ENCODE data around the gene CD109. TPM values are rescaled to one million over a fixed set of nuclear protein-coding genes. Genes with fewer than 3 reads are reported as not detected.
"Not testable (repeated sequence)": the region's sequence is repeated elsewhere in the genome, so short reads cannot be mapped to it uniquely, and the experiment has no call there.

The CD109 gene
- total RNA-seq, 2 donors from 2014 or later: 10.4 to 21.5 TPM

- no peaks in the 10 kb centered on the region for H3K9me3 Mint-ChIP-seq
- no peak overlapping the region for H3K4me3 Mint-ChIP-seq
- ATAC-seq (replicated peaks): peak; percentile 72
- H3K36me3 Mint-ChIP-seq (ENCODE audit: low read depth): no peaks in the 10 kb centered on the region
- H3K4me1 Mint-ChIP-seq: no peaks in the 10 kb centered on the region
- H3K27me3 Mint-ChIP-seq: no peaks in the 10 kb centered on the region
- H3K27ac Mint-ChIP-seq: no peak overlapping the region
Measured at GRCh38 chr6:73803562-73804241, 107.7 kb downstream of the CD109 start.

- not testable (repeated sequence) for H3K9me3 Mint-ChIP-seq; H3K4me3 Mint-ChIP-seq; H3K27me3 Mint-ChIP-seq; H3K4me1 Mint-ChIP-seq; H3K27ac Mint-ChIP-seq; ATAC-seq (replicated peaks); H3K36me3 Mint-ChIP-seq (ENCODE audit: low read depth)
Measured at GRCh38 chr6:73805221-73805620, 109.2 kb downstream of the CD109 start.

- H3K36me3 Mint-ChIP-seq (ENCODE audit: low read depth); H3K27me3 Mint-ChIP-seq; H3K4me3 Mint-ChIP-seq; H3K9me3 Mint-ChIP-seq; H3K27ac Mint-ChIP-seq; H3K4me1 Mint-ChIP-seq; ATAC-seq (replicated peaks): not testable (repeated sequence)
Measured at GRCh38 chr6:73805982-73806381, 110.0 kb downstream of the CD109 start.

GRCh38 chr6:73811706-73812105 is 115.7 kb downstream of the CD109 start:
- H3K4me1 Mint-ChIP-seq: no peaks in the 10 kb centered on the region
- no peak overlapping the region for H3K27ac Mint-ChIP-seq
- H3K27me3 Mint-ChIP-seq: no peaks in the 10 kb centered on the region
- no peak overlapping the region for H3K4me3 Mint-ChIP-seq
- ATAC-seq (replicated peaks): no peak
- no peaks in the 10 kb centered on the region for H3K9me3 Mint-ChIP-seq
- peaks cover 7% of the 10 kb centered on the region for H3K36me3 Mint-ChIP-seq (ENCODE audit: low read depth)

GRCh38 chr6:73817253-73817652 is 121.2 kb downstream of the CD109 start:
- H3K36me3 Mint-ChIP-seq (ENCODE audit: low read depth): no peaks in the 10 kb centered on the region
- no peak overlapping the region for H3K27ac Mint-ChIP-seq
- no peak overlapping the region for H3K4me3 Mint-ChIP-seq
- ATAC-seq (replicated peaks): no peak
- no peaks in the 10 kb centered on the region for H3K27me3 Mint-ChIP-seq
- H3K9me3 Mint-ChIP-seq: no peaks in the 10 kb centered on the region
- no peaks in the 10 kb centered on the region for H3K4me1 Mint-ChIP-seq

GRCh38 chr6:73823046-73823735 is 127.2 kb downstream of the CD109 start:
- no peak for ATAC-seq (replicated peaks)
- no peaks in the 10 kb centered on the region for H3K9me3 Mint-ChIP-seq
- no peak overlapping the region for H3K4me3 Mint-ChIP-seq
- H3K36me3 Mint-ChIP-seq (ENCODE audit: low read depth): no peaks in the 10 kb centered on the region
- no peaks in the 10 kb centered on the region for H3K27me3 Mint-ChIP-seq
- H3K4me1 Mint-ChIP-seq: no peaks in the 10 kb centered on the region
- H3K27ac Mint-ChIP-seq: no peak overlapping the region

- no peaks in the 10 kb centered on the region for H3K36me3 Mint-ChIP-seq (ENCODE audit: low read depth)
- no peaks in the 10 kb centered on the region for H3K27me3 Mint-ChIP-seq
- no peaks in the 10 kb centered on the region for H3K4me1 Mint-ChIP-seq
- no peak for ATAC-seq (replicated peaks)
- no peak overlapping the region for H3K27ac Mint-ChIP-seq
- no peaks in the 10 kb centered on the region for H3K9me3 Mint-ChIP-seq
- no peak overlapping the region for H3K4me3 Mint-ChIP-seq
Measured at GRCh38 chr6:73823832-73824231, 127.8 kb downstream of the CD109 start.

- Mint-ChIP-seq H3K4me3 (no peak overlapping the region), H3K27ac (no peak overlapping the region), H3K9me3 (no peaks in the 10 kb centered on the region), H3K36me3 (ENCODE audit: low read depth) (no peaks in the 10 kb centered on the region), H3K27me3 (no peaks in the 10 kb centered on the region), H3K4me1 (no peaks in the 10 kb centered on the region)
- no peak for ATAC-seq (replicated peaks)
Measured at GRCh38 chr6:73826571-73826970, 130.6 kb downstream of the CD109 start.

- no peak for ATAC-seq (replicated peaks)
- H3K27ac Mint-ChIP-seq: no peak overlapping the region
- H3K4me3 Mint-ChIP-seq: no peak overlapping the region
- H3K27me3 Mint-ChIP-seq: no peaks in the 10 kb centered on the region
- H3K36me3 Mint-ChIP-seq (ENCODE audit: low read depth): no peaks in the 10 kb centered on the region
- H3K4me1 Mint-ChIP-seq: no peaks in the 10 kb centered on the region
- H3K9me3 Mint-ChIP-seq: no peaks in the 10 kb centered on the region
Measured at GRCh38 chr6:73830119-73830518, 134.1 kb downstream of the CD109 start.

- Mint-ChIP-seq H3K36me3 (ENCODE audit: low read depth) (no peaks in the 10 kb centered on the region), H3K27ac (no peak overlapping the region), H3K4me3 (no peak overlapping the region), H3K9me3 (no peaks in the 10 kb centered on the region), H3K4me1 (no peaks in the 10 kb centered on the region), H3K27me3 (no peaks in the 10 kb centered on the region)
- no peak for ATAC-seq (replicated peaks)
Measured at GRCh38 chr6:73832313-73832712, 136.3 kb downstream of the CD109 start.

GRCh38 chr6:73844696-73845095 is 148.7 kb downstream of the CD109 start:
- H3K27ac Mint-ChIP-seq; H3K36me3 Mint-ChIP-seq (ENCODE audit: low read depth); H3K4me3 Mint-ChIP-seq; ATAC-seq (replicated peaks); H3K9me3 Mint-ChIP-seq; H3K27me3 Mint-ChIP-seq; H3K4me1 Mint-ChIP-seq: not testable (repeated sequence)

- not testable (repeated sequence) for H3K27me3 Mint-ChIP-seq; H3K27ac Mint-ChIP-seq; H3K4me1 Mint-ChIP-seq; ATAC-seq (replicated peaks); H3K36me3 Mint-ChIP-seq (ENCODE audit: low read depth); H3K9me3 Mint-ChIP-seq; H3K4me3 Mint-ChIP-seq
Measured at GRCh38 chr6:73851048-73851447, 155.0 kb downstream of the CD109 start.

GRCh38 chr6:73854998-73855718 is 159.2 kb downstream of the CD109 start:
- no peak overlapping the region for H3K27ac Mint-ChIP-seq
- no peak overlapping the region for H3K4me3 Mint-ChIP-seq
- no peak for ATAC-seq (replicated peaks)
- no peaks in the 10 kb centered on the region for H3K27me3 Mint-ChIP-seq
- H3K9me3 Mint-ChIP-seq: no peaks in the 10 kb centered on the region
- H3K36me3 Mint-ChIP-seq (ENCODE audit: low read depth): no peaks in the 10 kb centered on the region
- peaks cover 5% of the 10 kb centered on the region for H3K4me1 Mint-ChIP-seq

GRCh38 chr6:73857341-73857890 is 161.4 kb downstream of the CD109 start:
- no peak overlapping the region for H3K27ac Mint-ChIP-seq
- peaks cover 5% of the 10 kb centered on the region for H3K4me1 Mint-ChIP-seq
- no peaks in the 10 kb centered on the region for H3K9me3 Mint-ChIP-seq
- no peaks in the 10 kb centered on the region for H3K36me3 Mint-ChIP-seq (ENCODE audit: low read depth)
- ATAC-seq (replicated peaks): no peak
- no peak overlapping the region for H3K4me3 Mint-ChIP-seq
- peaks cover 3% of the 10 kb centered on the region for H3K27me3 Mint-ChIP-seq

GRCh38 chr6:73858376-73858775 is 162.4 kb downstream of the CD109 start:
- Mint-ChIP-seq H3K4me3 (no peak overlapping the region), H3K36me3 (ENCODE audit: low read depth) (no peaks in the 10 kb centered on the region), H3K4me1 (peaks cover 5% of the 10 kb centered on the region), H3K27me3 (peaks cover 3% of the 10 kb centered on the region), H3K27ac (no peak overlapping the region), H3K9me3 (no peaks in the 10 kb centered on the region)
- no peak for ATAC-seq (replicated peaks)

Measured in activated T-helper 17 cell treated with anti-CD3 and anti-CD28 coated beads, Interleukin-2, amount 50 U/mL, for 72 hours (primary cell).